Right atrium auricular region (tissue), 2 donors: ENCODE results near the gene ODAD2. TPM values are rescaled to one million over a fixed set of nuclear protein-coding genes. Genes with fewer than 3 reads are reported as not detected.

Experiments used
- DNase-seq: peaks from one replicate; pipeline ENCODE4 v3.0.0-alpha.2; 2019; ENCODE audit warnings: low spot score
- H3K27ac ChIP-seq, 2 donors: fragments of 200-600 bp; sonication (generic); 1 replicate in 1 of 2; 2 replicates in 1 of 2; pipeline ENCODE4 v1.5.1; 2016 to 2019
- H3K27me3 ChIP-seq, 2 donors: fragments of 200-600 bp; sonication (generic); one replicate each; pipeline versions ENCODE4 v1.5.1 to v1.6.0; 2017 to 2019
- H3K36me3 ChIP-seq: fragments of 200-600 bp; sonication (generic); one replicate; pipeline ENCODE4 v1.5.1; 2016
- H3K4me1 ChIP-seq, 2 donors: fragments of 200-600 bp; sonication (generic); one replicate each; pipeline versions ENCODE4 v1.5.1 to v1.6.0; 2017 to 2019
- H3K4me3 ChIP-seq, 2 donors: fragments of 200-600 bp; sonication (generic); 1 replicate in 1 of 2; 2 replicates in 1 of 2; pipeline ENCODE4 v1.5.1; 2017 to 2019; ENCODE audit warnings: mild to moderate bottlenecking in 1 of 2, moderate library complexity in 1 of 2
- H3K9me3 ChIP-seq, 2 donors: fragments of 200-600 bp; sonication (generic); one replicate each; pipeline ENCODE4 v1.5.1; 2019
- total RNA-seq, 2 donors: library from RNA; depleted of rRNA; stranded (reverse); fragments of >200 nt; gene quantifications; one replicate each; pipeline ENCODE4 v1.1.0, GENCODE V29; 2016
- TF ChIP-seq, protein P1 (sequence below), 2 donors: fragments of 200-600 bp; sonication (generic); IDR thresholded peaks; one replicate each; pipeline ENCODE4 v1.5.1; 2019; ENCODE audit warnings: antibody characterized with exemption in 2 of 2

Gene ODAD2
- total RNA-seq, 2 donors from 2014 or later, result 0.08 to 0.15 TPM

GRCh38 chr10:27861781-27862180 is 137.1 kb downstream of the ODAD2 start:
- Histone ChIP-seq H3K27me3 (no peaks in the 10 kb centered on the region), H3K27ac (no peak overlapping the region), H3K9me3 (no peaks in the 10 kb centered on the region), H3K4me3 (no peak overlapping the region), H3K4me1 (no peaks in the 10 kb centered on the region), H3K36me3 (no peaks in the 10 kb centered on the region)
- no peak for DNase-seq
- TF ChIP-seq, protein P1, sequence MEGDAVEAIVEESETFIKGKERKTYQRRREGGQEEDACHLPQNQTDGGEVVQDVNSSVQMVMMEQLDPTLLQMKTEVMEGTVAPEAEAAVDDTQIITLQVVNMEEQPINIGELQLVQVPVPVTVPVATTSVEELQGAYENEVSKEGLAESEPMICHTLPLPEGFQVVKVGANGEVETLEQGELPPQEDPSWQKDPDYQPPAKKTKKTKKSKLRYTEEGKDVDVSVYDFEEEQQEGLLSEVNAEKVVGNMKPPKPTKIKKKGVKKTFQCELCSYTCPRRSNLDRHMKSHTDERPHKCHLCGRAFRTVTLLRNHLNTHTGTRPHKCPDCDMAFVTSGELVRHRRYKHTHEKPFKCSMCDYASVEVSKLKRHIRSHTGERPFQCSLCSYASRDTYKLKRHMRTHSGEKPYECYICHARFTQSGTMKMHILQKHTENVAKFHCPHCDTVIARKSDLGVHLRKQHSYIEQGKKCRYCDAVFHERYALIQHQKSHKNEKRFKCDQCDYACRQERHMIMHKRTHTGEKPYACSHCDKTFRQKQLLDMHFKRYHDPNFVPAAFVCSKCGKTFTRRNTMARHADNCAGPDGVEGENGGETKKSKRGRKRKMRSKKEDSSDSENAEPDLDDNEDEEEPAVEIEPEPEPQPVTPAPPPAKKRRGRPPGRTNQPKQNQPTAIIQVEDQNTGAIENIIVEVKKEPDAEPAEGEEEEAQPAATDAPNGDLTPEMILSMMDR (IDR thresholded peaks at IDR 0.05), result no peak

DNA sequence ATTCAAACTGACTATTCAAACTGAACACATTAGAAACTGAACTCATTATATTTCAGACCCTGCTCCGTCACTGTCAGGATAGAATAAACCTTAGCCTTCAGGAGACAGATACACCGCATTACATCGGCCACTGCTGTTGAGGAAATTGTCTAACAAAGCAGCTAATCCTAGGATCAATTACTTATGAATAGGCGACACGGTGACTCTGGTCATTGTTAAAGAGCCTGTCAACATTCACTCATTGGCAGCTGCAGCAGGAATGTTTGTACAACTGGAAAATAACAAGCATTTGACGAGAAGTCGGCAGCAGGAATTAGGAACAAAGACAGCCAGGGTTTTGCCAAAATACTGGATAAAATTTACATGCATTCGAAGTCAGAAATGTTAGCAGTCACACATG is 141.3 kb downstream of the ODAD2 start:
- TF ChIP-seq, protein P1 (IDR thresholded peaks at IDR 0.05), result no peak
- Histone ChIP-seq H3K4me3 (no peak overlapping the region), H3K27me3 (no peaks in the 10 kb centered on the region), H3K27ac (no peak overlapping the region), H3K4me1 (no peaks in the 10 kb centered on the region), H3K36me3 (no peaks in the 10 kb centered on the region), H3K9me3 (no peaks in the 10 kb centered on the region)
- DNase-seq, result no peak

- TF ChIP-seq, protein P1 (IDR thresholded peaks at IDR 0.05), result no peak
- H3K27ac ChIP-seq, result no peak overlapping the region
- no peak for DNase-seq
- H3K27me3 ChIP-seq, result no peaks in the 10 kb centered on the region
- no peaks in the 10 kb centered on the region for H3K4me1 ChIP-seq
- H3K9me3 ChIP-seq, result peaks cover 0 to 7% of the 10 kb centered on the region in 2 donors
- no peaks in the 10 kb centered on the region for H3K36me3 ChIP-seq
- H3K4me3 ChIP-seq, result no peak overlapping the region
Observed at GRCh38 chr10:27844223-27844622, 154.7 kb downstream of the ODAD2 start.

DNA sequence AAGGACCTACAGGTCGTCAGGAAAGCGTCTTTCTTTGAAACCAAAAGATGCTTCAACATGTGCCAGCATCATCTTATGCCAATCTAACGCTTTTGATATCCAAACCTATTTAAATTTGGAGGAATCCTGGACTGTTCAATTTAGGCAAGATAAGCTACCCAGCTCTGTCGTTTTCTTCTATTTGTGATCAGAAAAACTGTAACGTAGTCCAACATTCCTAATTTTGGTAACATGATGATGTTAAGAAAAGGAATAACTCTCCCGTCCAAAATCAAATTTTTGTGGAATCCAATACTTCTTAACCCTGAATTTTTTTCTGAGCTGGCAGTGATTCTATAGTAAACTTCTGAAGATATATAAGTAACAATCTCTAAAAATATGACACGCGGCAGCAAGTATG is 160.0 kb downstream of the ODAD2 start:
- H3K27ac ChIP-seq, result no peak overlapping the region
- no peak overlapping the region for H3K4me3 ChIP-seq
- no peak for DNase-seq
- H3K36me3 ChIP-seq, result no peaks in the 10 kb centered on the region
- no peaks in the 10 kb centered on the region for H3K27me3 ChIP-seq
- TF ChIP-seq, protein P1 (IDR thresholded peaks at IDR 0.05), result no peak
- no peaks in the 10 kb centered on the region for H3K9me3 ChIP-seq
- no peaks in the 10 kb centered on the region for H3K4me1 ChIP-seq

- no peaks in the 10 kb centered on the region for H3K36me3 ChIP-seq
- H3K9me3 ChIP-seq, result no peaks in the 10 kb centered on the region
- H3K4me3 ChIP-seq, result no peak overlapping the region
- no peak for DNase-seq
- TF ChIP-seq, protein P1 (IDR thresholded peaks at IDR 0.05), result no peak
- no peaks in the 10 kb centered on the region for H3K4me1 ChIP-seq
- no peaks in the 10 kb centered on the region for H3K27me3 ChIP-seq
- H3K27ac ChIP-seq, result no peak overlapping the region
Observed at GRCh38 chr10:27838361-27838760, 160.5 kb downstream of the ODAD2 start.

DNA sequence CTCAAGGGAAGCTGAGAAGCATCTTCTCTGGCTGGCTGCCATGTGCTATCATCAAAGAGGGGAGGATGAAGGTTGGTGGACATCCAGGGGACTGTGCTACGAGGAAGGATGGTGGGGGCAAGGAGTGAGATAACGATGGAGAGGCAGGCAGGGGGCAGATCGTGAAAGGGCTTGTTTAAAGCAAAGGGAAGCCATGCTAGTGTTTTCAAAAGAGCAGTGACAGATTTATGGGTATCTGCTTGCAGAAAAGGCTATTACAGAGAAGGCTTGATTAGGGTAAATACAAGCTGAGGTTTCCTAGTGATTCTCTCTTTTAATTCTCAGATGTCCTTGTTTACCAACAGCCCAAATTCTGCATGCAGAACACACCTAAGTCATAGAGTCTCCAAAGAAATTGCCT is 164.4 kb downstream of the ODAD2 start:
- Histone ChIP-seq H3K36me3 (no peaks in the 10 kb centered on the region), H3K4me3 (no peak overlapping the region), H3K9me3 (no peaks in the 10 kb centered on the region), H3K27ac (no peak overlapping the region), H3K27me3 (no peaks in the 10 kb centered on the region), H3K4me1 (no peaks in the 10 kb centered on the region)
- no peak for DNase-seq
- TF ChIP-seq, protein P1 (IDR thresholded peaks at IDR 0.05), result no peak
